ENCODE data around the gene TMEM184B. TPM values are rescaled to one million over a fixed set of nuclear protein-coding genes. Genes with fewer than 3 reads are reported as not detected.

TMEM184B gene
- total RNA-seq, 4 donors from 2014 or later: 27.9 to 67.4 (median 40.7) TPM

DNA sequence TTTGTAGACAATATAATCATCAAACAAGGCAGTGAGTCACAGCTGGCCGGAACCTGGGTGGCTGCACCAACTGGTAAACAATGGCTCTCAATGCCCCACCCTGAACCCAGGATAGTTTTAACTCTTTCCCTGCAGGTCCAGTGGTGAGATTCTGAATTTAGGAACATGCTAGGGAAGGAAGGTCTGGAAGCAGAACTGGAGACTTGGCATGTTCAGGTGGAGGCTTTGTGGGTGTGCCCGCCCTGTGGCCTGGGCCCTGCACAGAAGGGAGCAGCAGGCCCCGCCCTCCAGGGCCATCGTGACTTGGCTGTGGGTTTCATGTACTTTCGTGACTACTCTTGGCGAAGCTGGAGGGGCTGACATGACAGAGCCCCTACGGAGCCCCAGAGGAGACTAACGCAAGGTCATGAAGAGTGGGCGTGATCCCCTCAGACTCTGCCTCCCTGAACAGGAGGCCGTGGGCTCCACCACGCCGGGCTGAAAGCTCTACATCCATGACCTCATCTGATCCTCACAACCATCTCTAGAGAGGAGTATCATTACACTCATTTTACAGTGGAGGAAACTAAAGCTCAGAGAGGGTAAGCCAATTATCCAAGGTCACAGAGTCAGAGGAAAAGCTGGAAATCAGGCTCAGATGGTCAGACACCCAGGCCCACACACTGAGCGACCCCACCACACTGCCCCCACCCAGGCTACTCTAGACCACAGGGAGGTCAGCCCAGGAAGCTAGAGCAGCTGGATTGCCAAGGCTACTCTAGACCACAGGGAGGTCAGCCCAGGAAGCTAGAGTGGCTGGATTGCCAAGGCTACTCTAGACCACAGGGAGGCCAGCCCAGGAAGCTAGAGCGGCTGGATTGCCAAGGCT lies 43.7 kb downstream of the TMEM184B start:
- TF ChIP-seq POLR2A (IDR thresholded peaks at IDR 0.05): no peak
- TF ChIP-seq, protein P1, sequence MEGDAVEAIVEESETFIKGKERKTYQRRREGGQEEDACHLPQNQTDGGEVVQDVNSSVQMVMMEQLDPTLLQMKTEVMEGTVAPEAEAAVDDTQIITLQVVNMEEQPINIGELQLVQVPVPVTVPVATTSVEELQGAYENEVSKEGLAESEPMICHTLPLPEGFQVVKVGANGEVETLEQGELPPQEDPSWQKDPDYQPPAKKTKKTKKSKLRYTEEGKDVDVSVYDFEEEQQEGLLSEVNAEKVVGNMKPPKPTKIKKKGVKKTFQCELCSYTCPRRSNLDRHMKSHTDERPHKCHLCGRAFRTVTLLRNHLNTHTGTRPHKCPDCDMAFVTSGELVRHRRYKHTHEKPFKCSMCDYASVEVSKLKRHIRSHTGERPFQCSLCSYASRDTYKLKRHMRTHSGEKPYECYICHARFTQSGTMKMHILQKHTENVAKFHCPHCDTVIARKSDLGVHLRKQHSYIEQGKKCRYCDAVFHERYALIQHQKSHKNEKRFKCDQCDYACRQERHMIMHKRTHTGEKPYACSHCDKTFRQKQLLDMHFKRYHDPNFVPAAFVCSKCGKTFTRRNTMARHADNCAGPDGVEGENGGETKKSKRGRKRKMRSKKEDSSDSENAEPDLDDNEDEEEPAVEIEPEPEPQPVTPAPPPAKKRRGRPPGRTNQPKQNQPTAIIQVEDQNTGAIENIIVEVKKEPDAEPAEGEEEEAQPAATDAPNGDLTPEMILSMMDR (IDR thresholded peaks at IDR 0.05): no peak
- intact Hi-C loops (cut with DNase I; ENCODE audit: low total_unique reads): no loop called here
- 30 to 40% methylated on average over 13 of the region's 14 CpGs for WGBS, 2 donors
- H3K4me3 ChIP-seq (ENCODE audit: low read depth, poor library complexity, severe bottlenecking): no peak overlapping the region
- DNase-seq (ENCODE audit: low spot score in 2 of 2): peak; percentile 79 to 93

GRCh38 chr22:38228326-38228872 lies 44.4 kb downstream of the TMEM184B start:
- no peak overlapping the region for H3K4me3 ChIP-seq (ENCODE audit: low read depth, poor library complexity, severe bottlenecking)
- 18 to 35% methylated on average over 2 to 3 of the region's 3 CpGs for WGBS, 2 donors
- DNase-seq (ENCODE audit: low spot score in 2 of 2): no peak
- no peak for TF ChIP-seq POLR2A (IDR thresholded peaks at IDR 0.05)
- TF ChIP-seq, protein P1 (IDR thresholded peaks at IDR 0.05): no peak
- intact Hi-C loops (cut with DNase I; ENCODE audit: low total_unique reads): no loop called here

DNA sequence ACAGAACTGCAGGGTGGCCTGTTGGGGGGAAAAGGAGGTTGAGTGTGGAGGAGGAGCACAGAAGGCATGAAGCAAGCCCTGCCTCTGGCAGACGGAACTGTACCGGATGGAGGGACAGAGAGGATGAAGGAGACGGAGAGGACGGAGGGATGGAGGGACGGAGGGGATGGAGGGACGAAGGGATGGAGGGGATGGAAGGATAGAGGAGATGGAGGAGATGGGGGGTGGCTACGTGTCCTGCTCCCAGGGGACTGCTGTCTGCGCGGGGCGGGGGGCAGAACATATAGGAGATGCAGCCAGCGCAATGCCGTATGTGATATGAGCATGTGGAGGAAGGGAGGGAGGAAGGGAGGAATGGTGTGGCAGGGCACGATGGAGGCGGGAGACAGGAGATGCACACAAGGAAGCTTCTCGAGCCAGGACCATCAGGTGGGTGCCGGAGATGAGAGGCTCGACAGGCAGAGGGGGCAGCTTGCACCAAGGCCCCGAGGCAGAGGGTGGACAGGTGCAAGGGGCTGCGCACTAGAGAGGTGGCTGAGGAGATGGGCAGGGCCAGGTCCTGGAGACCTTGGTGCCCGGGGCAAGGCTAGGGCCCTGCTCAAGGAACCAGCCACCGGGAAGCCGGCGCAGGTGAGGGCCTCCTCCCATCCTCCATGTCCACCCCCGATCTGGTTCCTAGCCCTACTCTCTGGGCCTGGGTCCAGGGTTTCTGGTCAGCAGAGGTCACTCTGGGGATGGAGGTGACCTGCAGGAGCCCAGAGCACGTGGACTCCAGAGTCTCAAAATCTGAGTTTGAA lies 45.8 kb downstream of the TMEM184B start:
- H3K4me3 ChIP-seq (ENCODE audit: low read depth, poor library complexity, severe bottlenecking): no peak overlapping the region
- TF ChIP-seq, protein P1 (IDR thresholded peaks at IDR 0.05): no peak
- no peak for TF ChIP-seq POLR2A (IDR thresholded peaks at IDR 0.05)
- intact Hi-C loops (cut with DNase I; ENCODE audit: low total_unique reads): no loop called here
- DNase-seq (ENCODE audit: low spot score in 2 of 2): no peak
- WGBS, 2 donors: 89 to 94% methylated on average over 21 to 25 of the region's 25 CpGs

- TF ChIP-seq, protein P1 (IDR thresholded peaks at IDR 0.05): no peak
- TF ChIP-seq POLR2A (IDR thresholded peaks at IDR 0.05): no peak
- no peak for DNase-seq (ENCODE audit: low spot score in 2 of 2)
- intact Hi-C loops (cut with DNase I; ENCODE audit: low total_unique reads): no loop called here
- H3K4me3 ChIP-seq (ENCODE audit: low read depth, poor library complexity, severe bottlenecking): no peak overlapping the region
- 61 to 65% methylated on average over 12 of the region's 12 CpGs for WGBS, 2 donors
Observed at GRCh38 chr22:38223289-38223960, 49.4 kb downstream of the TMEM184B start.

DNA sequence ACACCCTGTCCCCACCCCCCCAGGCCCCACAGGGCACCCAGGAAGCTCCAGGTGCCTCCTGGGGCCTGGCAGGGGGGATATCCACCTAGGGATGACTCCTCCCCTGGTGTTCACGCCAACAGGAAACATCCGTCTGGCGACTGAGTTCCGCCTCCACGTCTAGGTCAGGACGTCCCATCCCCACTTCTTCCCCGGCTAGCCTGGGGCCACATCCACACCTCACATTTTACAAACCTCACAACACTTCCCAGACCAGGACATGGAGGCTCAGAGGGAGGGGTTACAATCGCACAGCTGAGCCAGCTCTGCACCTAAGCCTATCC lies 50.1 kb downstream of the TMEM184B start:
- WGBS, 2 donors: 45 to 70% methylated on average over 8 of the region's 8 CpGs
- TF ChIP-seq POLR2A (IDR thresholded peaks at IDR 0.05): no peak
- TF ChIP-seq, protein P1 (IDR thresholded peaks at IDR 0.05): no peak
- no peak for DNase-seq (ENCODE audit: low spot score in 2 of 2)
- H3K4me3 ChIP-seq (ENCODE audit: low read depth, poor library complexity, severe bottlenecking): no peak overlapping the region
- intact Hi-C loops (cut with DNase I; ENCODE audit: low total_unique reads): no loop called here
